HG02885 (cell line): ENCODE measurements around the gene NCK1.
"Not testable (repeated sequence)": the region's sequence is repeated elsewhere in the genome, so short reads cannot be mapped to it uniquely, and the experiment has no call there.

ENCODE experiments used
- ATAC-seq: cut with Tn5 transposase; IDR thresholded peaks from one replicate; pipeline ENCODE4 v1.9.1; 2021; ENCODE audit warnings: mild to moderate bottlenecking; ENCODE audit not compliant: unreplicated experiment, poor library complexity

Gene NCK1

GRCh38 chr3:136939489-136939888, 77.5 kb downstream of the NCK1 start:
- ATAC-seq: no peak

GRCh38 chr3:136942803-136943202, 80.8 kb downstream of the NCK1 start:
- no peak for ATAC-seq

DNA sequence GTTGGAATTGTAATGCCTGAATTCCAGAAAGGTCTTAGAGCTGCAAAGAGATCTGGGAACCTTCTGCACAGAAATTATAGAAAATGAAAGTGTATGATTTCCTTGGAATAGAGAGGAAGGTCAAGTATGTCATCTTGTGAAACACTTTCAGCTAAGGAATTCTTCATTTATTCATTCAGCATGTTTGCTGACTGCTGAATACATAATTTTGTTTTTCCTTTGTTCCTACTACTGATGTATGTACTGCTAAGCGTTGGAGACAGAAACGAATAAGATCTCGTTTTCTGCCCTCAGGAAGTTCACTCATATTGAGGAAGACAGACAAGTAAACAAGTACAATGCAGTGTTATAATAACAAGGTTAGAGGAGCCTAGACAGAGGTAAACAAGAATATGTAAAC, 81.4 kb downstream of the NCK1 start:
- no peak for ATAC-seq

GRCh38 chr3:136946978-136947377, 85.0 kb downstream of the NCK1 start:
- no peak for ATAC-seq

- no peak for ATAC-seq
These were observed 85.5 kb downstream of the NCK1 start for GRCh38 chr3:136947477-136947876.

DNA sequence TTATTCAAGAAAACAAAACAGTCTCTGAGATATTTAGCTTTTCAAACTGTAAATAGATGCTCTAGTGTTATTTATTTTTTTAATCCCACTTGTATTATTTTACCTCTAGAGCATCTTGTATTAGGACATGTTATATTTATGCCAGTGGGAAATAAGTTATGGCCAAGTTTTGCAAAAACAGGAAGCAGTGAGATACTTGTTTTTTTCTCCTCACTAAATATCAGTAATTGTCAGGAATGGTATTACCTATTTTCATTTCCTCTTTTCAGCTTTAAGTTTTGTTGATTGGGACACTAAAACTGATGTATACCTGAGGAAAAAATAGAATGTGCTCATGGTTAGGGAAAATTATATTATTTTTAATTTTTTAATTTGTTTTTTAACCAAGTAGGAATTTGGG, 87.1 kb downstream of the NCK1 start:
- no peak for ATAC-seq

DNA sequence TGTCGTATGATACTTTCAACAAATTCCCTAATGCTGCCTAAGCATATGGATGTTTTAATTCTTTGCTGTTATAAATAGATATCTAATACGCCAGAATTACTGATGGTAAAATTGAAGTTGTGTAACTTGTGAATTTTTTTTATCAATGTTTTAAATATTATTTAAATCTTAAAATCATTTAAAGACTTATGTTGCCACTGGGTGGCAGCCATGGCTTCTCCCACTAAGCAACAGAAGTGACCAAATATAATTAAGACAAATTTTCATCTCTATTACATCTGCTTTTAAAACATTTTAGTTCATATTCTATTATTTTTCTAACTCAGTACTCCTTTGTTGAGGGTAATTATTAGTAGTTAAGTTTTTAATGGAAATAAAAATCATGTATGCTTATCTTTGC, 87.7 kb downstream of the NCK1 start:
- ATAC-seq: no peak

DNA sequence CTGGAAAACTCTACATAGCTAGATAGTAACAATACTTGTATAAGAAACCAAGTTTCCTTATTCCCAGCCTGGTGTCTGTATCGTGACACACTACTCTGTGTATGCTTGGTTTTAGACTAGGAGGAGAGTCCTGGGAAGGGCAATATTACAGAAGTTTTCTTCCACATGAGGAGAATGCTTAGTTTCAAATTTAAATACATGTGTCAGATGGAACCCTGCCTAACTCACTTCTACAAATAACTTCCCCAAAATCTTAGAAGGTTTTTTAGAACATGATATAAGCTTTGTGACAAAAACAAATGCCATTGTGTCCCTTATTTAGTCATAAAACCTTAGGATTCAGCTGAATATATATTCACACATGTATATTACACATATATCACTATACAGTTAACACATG, 88.6 kb downstream of the NCK1 start:
- no peak for ATAC-seq

DNA sequence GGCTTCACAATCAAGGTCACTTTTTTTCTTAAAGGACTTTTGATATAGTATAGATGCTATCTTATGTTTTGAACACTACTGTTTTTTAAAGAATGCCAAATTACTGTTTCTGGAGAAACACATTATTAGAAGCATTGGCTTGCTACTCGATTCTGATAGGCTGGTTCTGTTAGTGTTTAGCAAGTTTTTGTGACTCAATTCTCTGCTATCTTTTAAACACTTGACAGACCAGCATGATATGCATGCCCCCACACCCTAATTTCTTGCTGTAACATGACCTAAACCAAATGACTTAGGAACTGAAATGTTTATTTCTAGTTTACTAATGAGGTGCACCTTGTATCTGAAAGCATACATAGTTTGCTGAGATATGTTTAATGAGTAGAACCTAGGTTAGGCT, 90.3 kb downstream of the NCK1 start:
- no peak for ATAC-seq

GRCh38 chr3:136954251-136954650, 92.2 kb downstream of the NCK1 start:
- no peak for ATAC-seq

DNA sequence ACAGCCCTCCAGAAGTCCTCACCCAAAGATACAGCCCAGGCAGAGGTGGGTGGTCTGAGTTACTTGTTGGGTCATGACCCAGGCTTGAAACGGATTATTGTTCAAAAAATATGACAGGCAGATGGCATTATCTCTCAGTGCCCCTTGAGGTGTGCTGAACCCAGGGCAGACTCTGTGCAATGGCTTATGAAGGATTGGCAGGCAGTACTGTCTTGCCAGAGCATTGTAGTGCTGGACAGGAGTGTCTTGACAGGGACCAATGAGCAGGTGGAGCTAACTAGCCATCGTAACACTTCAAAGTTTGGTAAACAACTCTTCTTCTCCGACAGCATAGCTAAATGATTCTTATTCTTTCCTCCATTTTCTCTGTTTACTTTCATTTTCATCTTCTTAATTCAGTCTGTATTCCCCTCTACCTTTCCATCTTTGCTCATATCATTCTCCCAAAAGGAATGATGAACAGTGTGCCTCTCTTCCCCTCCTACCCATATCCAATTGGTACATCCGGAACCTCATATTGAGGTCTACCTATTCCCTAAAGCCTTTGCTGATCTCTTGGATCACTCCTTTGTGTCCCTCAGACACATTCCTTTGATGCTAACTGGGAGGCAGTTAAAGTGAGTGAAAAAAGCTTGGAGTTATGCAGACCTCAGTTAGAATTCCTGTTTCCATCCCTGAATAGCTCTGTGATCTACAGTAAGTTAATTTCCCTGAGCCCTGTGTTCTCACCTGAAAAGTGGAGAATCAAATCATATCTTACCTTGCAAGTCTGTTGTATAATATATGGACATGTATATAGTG, 93.2 kb downstream of the NCK1 start:
- ATAC-seq: no peak

GRCh38 chr3:136955813-136956212, 93.8 kb downstream of the NCK1 start:
- no peak for ATAC-seq

- ATAC-seq: no peak
These were observed 95.0 kb downstream of the NCK1 start for GRCh38 chr3:136956971-136957370.

GRCh38 chr3:136957751-136958288, 95.8 kb downstream of the NCK1 start, which contains the start of gene IL20RB:
Gene IL20RB (plus strand): TSS chr3:136957983. CDS start chr3:136958114, 131 bp downstream.
- no peak for ATAC-seq

DNA sequence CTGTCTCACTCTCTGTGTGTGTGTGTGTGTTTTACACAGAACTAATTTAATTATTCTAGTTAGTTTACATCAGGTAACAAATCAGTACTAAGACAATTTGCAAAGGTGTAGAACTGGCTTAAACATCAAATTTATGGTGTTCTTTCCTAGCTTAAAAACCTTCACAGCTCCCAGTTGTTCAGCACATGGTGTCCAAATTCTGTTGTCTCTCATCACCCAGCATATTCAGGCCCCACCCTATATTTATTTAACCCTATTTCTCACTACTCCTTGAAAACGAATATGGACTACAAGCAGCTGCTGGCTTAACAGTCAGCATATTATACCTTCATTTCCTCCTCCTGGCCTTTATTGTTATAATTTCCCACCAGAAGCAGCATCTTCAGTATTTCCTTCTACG, 96.9 kb downstream of the NCK1 start:
- no peak for ATAC-seq

DNA sequence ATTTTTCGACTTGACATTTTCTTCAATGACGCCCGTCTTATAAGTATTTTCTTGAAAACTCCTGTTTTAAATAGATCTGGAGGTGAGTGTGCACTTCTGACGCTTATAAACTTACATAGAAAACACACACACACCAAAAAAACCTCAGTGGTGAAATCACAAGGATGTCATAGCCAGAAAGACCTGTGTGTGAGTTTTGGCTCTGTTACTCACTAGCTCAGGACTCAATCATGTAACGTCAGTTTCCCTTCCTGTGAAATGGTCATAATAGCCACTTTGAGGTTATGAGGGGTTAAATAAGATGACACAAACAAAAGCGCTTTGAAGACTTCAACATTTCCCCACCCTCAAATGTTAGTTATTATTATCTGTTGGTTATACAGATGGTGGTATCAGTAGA, 97.6 kb downstream of the NCK1 start:
- ATAC-seq: no peak

DNA sequence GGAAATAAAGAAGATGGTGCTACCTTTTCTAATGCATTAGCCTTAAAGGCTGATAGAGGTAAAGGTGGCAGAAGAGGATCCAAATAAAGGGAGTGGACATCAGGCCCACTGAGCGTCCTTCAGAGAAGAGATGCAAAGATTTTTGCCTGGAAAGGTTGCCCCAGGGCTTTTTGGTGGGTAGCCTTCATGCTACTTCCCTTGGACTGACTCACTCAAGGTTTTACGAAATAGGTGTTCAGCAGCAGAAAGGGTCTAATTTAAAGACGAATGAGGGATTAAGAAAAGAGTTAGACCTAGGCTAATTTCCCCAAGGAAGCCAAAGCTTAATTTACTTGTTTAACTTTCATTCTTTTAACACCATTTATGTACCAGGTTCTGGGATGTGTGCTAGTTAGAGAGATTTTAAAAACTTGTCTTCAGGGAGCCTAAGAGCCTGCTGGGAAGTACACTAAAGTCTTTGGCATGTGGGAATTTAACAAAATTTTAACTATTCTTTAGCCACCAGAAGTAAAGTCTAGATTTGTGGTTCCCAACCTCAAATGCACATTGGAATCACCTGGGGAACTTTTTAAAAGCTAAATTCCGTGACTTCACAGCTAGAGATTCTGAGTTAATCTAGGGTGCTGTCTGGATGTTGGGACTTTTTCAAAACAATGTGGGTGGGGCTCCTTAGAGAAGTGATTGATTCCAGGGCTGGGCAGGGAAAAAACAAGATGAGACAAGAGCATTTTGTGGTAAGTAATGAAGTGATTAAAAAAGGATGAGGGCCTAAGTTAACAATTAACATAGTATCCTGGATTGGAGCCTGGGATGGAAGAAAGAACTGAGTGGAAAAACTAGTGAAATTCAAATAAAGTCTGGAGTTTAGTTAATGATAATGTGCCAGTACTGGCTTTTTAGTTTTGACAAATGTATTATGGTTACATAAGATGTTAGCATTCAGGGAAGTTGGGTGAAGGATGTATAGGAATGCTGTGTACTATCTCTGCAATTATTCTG, 99.1 kb downstream of the NCK1 start:
- no peak for ATAC-seq

DNA sequence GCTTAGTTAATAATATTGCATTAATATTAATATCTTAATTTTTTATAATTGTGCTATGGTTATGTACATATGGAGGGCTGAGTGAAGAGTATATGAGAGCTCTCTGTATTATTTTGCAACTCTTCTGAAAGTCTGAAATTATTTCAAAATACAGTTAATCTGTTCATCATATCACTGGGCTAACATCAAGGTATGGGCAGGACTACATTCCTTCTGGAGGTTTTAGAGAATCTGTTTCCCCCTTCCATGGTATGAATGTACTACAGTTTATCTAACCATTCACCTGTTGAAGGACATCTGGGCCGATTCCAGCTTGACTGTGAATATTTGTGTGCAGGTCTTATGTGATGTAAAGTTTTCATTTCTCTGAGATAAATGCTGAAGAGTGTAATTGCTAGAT, 100.9 kb downstream of the NCK1 start:
- no peak for ATAC-seq

- not testable (repeated sequence) for ATAC-seq
These were observed 107.5 kb downstream of the NCK1 start for GRCh38 chr3:136969539-136969938.

DNA sequence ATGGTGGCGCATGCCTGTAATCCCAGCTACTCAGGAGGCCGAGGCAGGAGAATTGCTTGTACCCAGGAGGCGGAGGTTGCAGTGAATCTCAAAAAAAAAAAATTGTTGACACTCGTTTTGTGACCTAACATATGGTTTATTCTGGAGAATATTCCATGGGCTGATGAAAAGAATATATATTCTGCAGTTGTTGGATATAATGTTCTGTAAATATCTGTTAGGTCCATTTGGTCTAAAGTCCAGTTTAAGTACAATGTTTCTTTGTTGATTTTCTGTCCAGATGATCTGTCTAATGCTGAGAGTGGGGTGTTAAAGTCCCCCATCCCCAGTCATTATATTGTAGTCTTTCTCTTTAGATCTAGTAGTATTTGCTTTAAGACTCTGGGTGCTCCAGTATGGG, 111.3 kb downstream of the NCK1 start:
- no peak for ATAC-seq

DNA sequence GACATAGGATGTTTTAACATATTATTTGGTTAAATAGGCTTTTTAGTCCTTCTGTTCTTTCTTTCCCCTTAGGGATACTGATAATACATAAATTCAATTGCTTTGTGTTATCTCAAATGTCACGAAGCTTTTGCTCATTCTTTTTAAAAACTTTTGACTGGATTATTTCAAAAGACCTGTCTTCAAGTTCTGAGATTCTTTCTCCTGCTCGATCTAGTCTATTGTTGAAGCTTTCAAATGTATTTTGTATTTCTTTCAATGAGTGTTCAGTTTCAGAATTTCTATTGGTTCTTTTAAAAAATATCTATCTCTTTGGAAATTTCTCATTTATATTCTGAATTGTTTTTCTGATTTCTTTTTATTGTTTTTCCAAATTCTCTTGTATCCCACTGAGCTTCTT, 112.7 kb downstream of the NCK1 start:
- no peak for ATAC-seq
